Measurements from ENCODE around the gene CPNE2.

CPNE2 gene

DNA sequence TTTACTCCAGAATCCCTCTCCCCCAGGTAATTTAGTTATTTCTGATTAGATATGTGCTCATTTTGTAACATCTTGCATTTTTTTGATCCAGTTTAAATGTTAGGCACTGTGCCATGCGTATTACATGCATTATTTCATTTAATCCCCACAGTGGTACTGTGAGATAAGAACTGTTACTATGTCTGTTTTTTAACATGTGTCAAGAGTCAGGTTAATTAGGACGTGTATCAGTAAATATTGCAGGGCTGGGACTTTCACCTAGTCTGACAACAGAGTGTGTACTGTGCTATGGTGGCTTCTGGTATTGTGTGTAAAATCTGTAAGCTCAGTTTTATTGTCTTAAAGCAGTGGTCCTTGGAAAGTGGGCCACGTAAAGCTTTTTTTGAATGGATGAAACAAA, 104.4 kb downstream of the CPNE2 start:
- DNase-seq, result no peak
